Lower lobe of right lung (tissue), 2 donors: ENCODE results near the gene DIAPH3. TPM values are rescaled to one million over a fixed set of nuclear protein-coding genes. Genes with fewer than 3 reads are reported as not detected.

ENCODE experiments used
- ATAC-seq, 2 donors: fragments of 200-7000 bp; cut with Tn5 transposase; one replicate each; pipeline ENCODE4 v1.9.1; 2020 to 2022; ENCODE audit warnings: mild to moderate bottlenecking in 2 of 2, moderate library complexity in 2 of 2
- DNase-seq: peaks from one replicate; pipeline ENCODE4 v3.0.0-alpha.2; 2020
- H3K27ac ChIP-seq: fragments of 200-600 bp; one replicate; pipeline ENCODE4 v1.8.0; 2022
- H3K27me3 ChIP-seq: fragments of 200-600 bp; one replicate; pipeline ENCODE4 v1.8.0; 2022; ENCODE audit warnings: low read depth
- H3K36me3 ChIP-seq: fragments of 200-600 bp; one replicate; pipeline ENCODE4 v1.8.0; 2022; ENCODE audit warnings: mild to moderate bottlenecking
- H3K4me1 ChIP-seq: fragments of 200-600 bp; one replicate; pipeline ENCODE4 v1.8.0; 2022
- H3K4me3 ChIP-seq: fragments of 200-600 bp; one replicate; pipeline ENCODE4 v1.8.0; 2022; ENCODE audit warnings: mild to moderate bottlenecking
- H3K9me3 ChIP-seq: fragments of 200-600 bp; one replicate; pipeline ENCODE4 v1.8.0; 2022
- intact Hi-C: fragments of 100-400 bp; cut with DNase I; formaldehyde crosslinking; loops from one replicate; pipeline ENCODE4 v1.11.0; 2022
- total RNA-seq: library from RNA; stranded (reverse); fragmentation: NEBNext Ultra II Directional; extraction: Animal tissue kit (Norgen Biotek cat#: 25700); gene quantifications from one replicate; pipeline ENCODE4 v1.2.1, GENCODE V29; 2021
- TF ChIP-seq, protein P1 (sequence below): fragments of 200-600 bp; IDR thresholded peaks from one replicate; pipeline ENCODE4 v1.8.0; 2022; ENCODE audit warnings: antibody characterized with exemption, mild to moderate bottlenecking
- donor health status: DM: no; HTN: yes; CAD: no; lungs with severe emphysema.

The DIAPH3 gene
- total RNA-seq, 1 donor from 2014 or later, result 3.2 TPM

DNA sequence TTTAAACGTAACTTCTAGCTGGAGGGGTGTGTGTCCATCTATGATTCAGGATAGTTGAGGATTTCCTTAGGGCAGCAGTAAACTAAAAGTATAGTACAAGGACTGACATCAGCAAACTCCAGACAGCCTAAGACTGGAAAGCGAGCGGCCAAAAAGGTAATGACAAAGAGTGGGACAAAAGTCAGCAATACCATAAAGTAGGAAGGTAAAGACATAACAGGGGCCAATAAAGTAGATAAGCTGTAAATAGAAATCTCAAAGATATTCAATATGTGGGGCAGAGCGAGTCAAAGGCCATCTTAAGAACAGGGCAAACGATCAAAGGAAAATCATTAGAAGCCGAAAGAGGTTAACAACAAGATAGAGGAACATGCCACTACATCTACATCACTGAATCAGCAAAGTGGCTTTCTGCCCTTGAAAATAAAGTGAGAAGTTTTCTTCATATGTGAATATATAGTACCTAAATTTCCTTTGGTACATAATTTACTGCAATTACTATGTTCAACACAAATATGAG, 167.2 kb downstream of the DIAPH3 start:
- DNase-seq (no peak), ATAC-seq (no peak)
- Histone ChIP-seq H3K27ac (no peak overlapping the region), H3K4me3 (no peak overlapping the region), H3K4me1 (no peaks in the 10 kb centered on the region), H3K27me3 (no peaks in the 10 kb centered on the region), H3K36me3 (no peaks in the 10 kb centered on the region), H3K9me3 (no peaks in the 10 kb centered on the region)
- TF ChIP-seq, protein P1, sequence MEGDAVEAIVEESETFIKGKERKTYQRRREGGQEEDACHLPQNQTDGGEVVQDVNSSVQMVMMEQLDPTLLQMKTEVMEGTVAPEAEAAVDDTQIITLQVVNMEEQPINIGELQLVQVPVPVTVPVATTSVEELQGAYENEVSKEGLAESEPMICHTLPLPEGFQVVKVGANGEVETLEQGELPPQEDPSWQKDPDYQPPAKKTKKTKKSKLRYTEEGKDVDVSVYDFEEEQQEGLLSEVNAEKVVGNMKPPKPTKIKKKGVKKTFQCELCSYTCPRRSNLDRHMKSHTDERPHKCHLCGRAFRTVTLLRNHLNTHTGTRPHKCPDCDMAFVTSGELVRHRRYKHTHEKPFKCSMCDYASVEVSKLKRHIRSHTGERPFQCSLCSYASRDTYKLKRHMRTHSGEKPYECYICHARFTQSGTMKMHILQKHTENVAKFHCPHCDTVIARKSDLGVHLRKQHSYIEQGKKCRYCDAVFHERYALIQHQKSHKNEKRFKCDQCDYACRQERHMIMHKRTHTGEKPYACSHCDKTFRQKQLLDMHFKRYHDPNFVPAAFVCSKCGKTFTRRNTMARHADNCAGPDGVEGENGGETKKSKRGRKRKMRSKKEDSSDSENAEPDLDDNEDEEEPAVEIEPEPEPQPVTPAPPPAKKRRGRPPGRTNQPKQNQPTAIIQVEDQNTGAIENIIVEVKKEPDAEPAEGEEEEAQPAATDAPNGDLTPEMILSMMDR, result no peak
- intact Hi-C loops, result no loop called here

DNA sequence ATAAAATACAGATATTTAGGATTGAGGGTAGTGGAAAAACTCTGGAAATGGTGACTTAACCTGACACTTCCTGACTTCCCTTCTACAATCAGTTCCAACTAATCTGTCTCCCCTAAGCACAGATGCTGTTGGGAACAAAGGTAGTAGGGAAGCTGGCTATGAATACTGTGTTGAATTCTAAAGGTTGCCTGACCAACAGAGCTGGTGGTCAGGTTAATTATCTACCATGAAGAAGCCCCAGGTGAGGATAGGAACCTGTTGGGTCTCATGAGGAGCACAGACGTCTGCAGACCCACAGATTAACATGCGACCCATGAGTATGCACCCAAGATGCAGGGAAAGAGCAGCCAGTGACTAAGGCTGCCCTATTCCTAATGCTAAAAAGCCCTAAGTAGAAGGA, 172.3 kb downstream of the DIAPH3 start:
- ATAC-seq, result no peak
- H3K27me3 ChIP-seq, result no peaks in the 10 kb centered on the region
- DNase-seq, result no peak
- no peak overlapping the region for H3K27ac ChIP-seq
- no peaks in the 10 kb centered on the region for H3K36me3 ChIP-seq
- H3K9me3 ChIP-seq, result no peaks in the 10 kb centered on the region
- TF ChIP-seq, protein P1, result no peak
- H3K4me1 ChIP-seq, result no peaks in the 10 kb centered on the region
- intact Hi-C loops, result no loop called here
- H3K4me3 ChIP-seq, result no peak overlapping the region

DNA sequence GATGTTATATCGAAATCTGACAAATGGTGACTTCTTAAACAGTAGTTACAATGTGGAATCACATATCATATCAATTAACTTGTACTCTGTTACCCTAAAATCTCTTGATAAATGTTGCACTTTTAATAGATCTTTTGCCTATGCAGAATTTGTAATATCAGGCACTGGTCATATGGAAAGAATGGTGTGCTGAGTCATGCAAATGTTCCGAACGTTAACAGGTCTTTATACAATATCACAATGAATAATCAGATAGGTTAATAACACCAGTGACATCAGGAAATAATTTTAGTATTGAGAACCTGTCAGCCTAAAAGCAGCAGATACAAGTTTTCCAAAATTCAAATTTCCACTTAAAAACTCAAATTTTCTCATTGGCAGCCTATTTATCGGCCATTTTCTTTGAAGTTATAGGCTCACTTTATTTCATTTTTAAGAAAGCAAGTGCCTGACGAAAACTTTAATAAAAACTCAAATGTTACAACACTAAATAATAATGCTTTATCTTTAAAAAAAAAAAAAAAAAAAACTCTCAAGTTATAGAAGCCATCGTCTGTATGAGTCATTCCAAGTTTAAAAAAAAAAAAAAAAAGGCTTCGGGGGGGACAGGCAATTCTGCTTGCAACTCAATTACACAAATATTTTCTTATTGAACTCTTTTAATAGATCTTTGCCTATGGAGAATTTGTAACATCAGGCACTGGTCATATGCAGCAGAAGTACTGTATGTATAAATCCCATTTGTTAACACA, 180.9 kb downstream of the DIAPH3 start:
- no peak for ATAC-seq

DNA sequence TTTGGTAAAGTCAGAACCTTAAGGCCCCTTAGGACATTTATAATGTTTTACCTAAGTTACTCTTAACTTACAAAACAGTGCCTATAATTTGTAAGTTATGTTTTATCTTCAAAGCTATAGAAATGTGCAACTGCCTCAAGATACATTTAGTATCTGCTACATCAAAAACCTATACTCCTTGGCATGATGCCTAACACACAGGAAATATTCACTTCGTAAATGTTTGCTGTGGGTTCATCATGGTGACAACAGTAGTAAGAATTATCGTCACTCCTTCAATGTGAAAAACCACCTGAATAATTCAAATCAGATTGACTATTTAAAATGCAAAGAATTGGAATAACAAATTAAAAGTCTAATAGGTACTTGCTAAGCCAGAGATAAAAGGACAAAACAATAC, 184.1 kb downstream of the DIAPH3 start:
- H3K36me3 ChIP-seq, result no peaks in the 10 kb centered on the region
- H3K27ac ChIP-seq, result no peak overlapping the region
- TF ChIP-seq, protein P1, result no peak
- H3K27me3 ChIP-seq, result no peaks in the 10 kb centered on the region
- intact Hi-C loops, result no loop called here
- H3K9me3 ChIP-seq, result no peaks in the 10 kb centered on the region
- H3K4me1 ChIP-seq, result no peaks in the 10 kb centered on the region
- ATAC-seq, result no peak
- no peak overlapping the region for H3K4me3 ChIP-seq
- DNase-seq, result no peak

More for the DNA sequence above, 180.9 kb downstream of the DIAPH3 start:
- no peak overlapping the region for H3K4me3 ChIP-seq
- no peaks in the 10 kb centered on the region for H3K36me3 ChIP-seq
- no peak overlapping the region for H3K27ac ChIP-seq
- intact Hi-C loops, result no loop called here
- no peak for DNase-seq
- no peaks in the 10 kb centered on the region for H3K27me3 ChIP-seq
- TF ChIP-seq, protein P1, result no peak
- no peaks in the 10 kb centered on the region for H3K9me3 ChIP-seq
- no peaks in the 10 kb centered on the region for H3K4me1 ChIP-seq

DNA sequence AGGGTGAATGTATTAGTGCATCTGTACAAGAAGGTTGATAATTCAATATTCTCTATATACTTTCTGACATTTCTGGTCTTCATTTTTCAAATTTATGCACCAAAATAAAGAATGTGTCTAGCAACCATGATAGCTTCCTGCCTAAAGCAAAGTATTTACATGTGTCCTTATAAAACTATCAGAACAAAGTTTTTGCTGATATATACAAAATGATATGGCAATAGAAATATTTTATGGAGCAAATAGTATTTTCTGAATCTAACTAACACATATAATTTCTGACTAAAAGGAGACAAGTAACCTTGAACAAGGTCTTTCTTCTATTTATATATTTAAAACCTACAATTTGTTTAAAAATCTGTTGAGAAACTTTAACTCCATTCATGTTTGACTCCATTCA, 184.9 kb downstream of the DIAPH3 start:
- no peak for DNase-seq
- intact Hi-C loops, result no loop called here
- Histone ChIP-seq H3K9me3 (no peaks in the 10 kb centered on the region), H3K27me3 (no peaks in the 10 kb centered on the region), H3K36me3 (no peaks in the 10 kb centered on the region), H3K4me1 (no peaks in the 10 kb centered on the region), H3K4me3 (no peak overlapping the region), H3K27ac (no peak overlapping the region)
- no peak for ATAC-seq
- TF ChIP-seq, protein P1, result no peak
